Tibial nerve (tissue), 4 donors: Measurements from ENCODE around the gene GRB10. TPM values are rescaled to one million over a fixed set of nuclear protein-coding genes. Genes with fewer than 3 reads are reported as not detected.

ENCODE experiments used
- DNase-seq, 2 donors: peaks; one replicate each; pipeline ENCODE4 v3.0.0-alpha.2; 2019; ENCODE audit warnings: low spot score in 2 of 2
- H3K27ac ChIP-seq, 4 donors: fragments of 200-600 bp; sonication (generic) in 3 of 4; one replicate each; pipeline ENCODE4 v1.5.1; 2017 to 2019; ENCODE audit warnings: mild to moderate bottlenecking in 1 of 4
- H3K27me3 ChIP-seq, 2 donors: fragments of 200-600 bp; sonication (generic) in 1 of 2; one replicate each; pipeline versions ENCODE4 v1.5.1 to v1.6.0; 2017 to 2019
- H3K36me3 ChIP-seq, 3 donors: fragments of 200-600 bp; sonication (generic); one replicate each; pipeline ENCODE4 v1.5.1; 2018 to 2019
- H3K4me1 ChIP-seq, 4 donors: fragments of 200-600 bp; sonication (generic) in 3 of 4; one replicate each; pipeline ENCODE4 v1.5.1; 2017 to 2019
- H3K4me3 ChIP-seq, 4 donors: fragments of 200-600 bp; sonication (generic) in 3 of 4; one replicate each; pipeline ENCODE4 v1.5.1; 2017 to 2019; ENCODE audit warnings: mild to moderate bottlenecking in 1 of 4, moderate library complexity in 1 of 4
- H3K9me3 ChIP-seq, 4 donors: fragments of 200-600 bp; sonication (generic) in 3 of 4; one replicate each; pipeline ENCODE4 v1.5.1; 2017 to 2019
- CTCF ChIP-seq, 5 experiments: fragments of 200-600 bp in 3 of 5; fragments of 450-650 bp in 2 of 5; sonication (generic) in 3 of 5; IDR thresholded peaks; one replicate each; pipeline ENCODE4 v1.5.1; 2016 to 2019; ENCODE audit warnings: antibody characterized with exemption in 5 of 5, mild to moderate bottlenecking in 3 of 5, moderate library complexity in 2 of 5
- EP300 ChIP-seq, 2 donors: sonication (generic); formaldehyde crosslinking; IDR thresholded peaks; one replicate each; pipeline ENCODE4 v1.6.1; 2017; ENCODE audit warnings: antibody characterized with exemption in 2 of 2, mild to moderate bottlenecking in 1 of 2
- POLR2A ChIP-seq, 2 donors: fragments of 450-650 bp; IDR thresholded peaks; one replicate each; pipeline ENCODE4 v1.6.1; 2017; ENCODE audit warnings: antibody characterized with exemption in 2 of 2, mild to moderate bottlenecking in 2 of 2, moderate library complexity in 2 of 2
- WGBS, 2 donors: methylation state at CpG; one replicate each; pipeline ENCODE4 v1.1.5; 2018; 5-methylcytosine and 5-hydroxymethylcytosine counted together
- total RNA-seq, 4 donors: library from RNA; depleted of rRNA; stranded (reverse); fragments of >200 nt; gene quantifications; one replicate each; pipeline ENCODE4 v1.1.0, GENCODE V29; 2016

GRB10 gene
- total RNA-seq, 4 donors from 2014 or later = 34.1 to 73.9 (median 56.0) TPM

GRCh38 chr7:50662041-50662694 lies 120.5 kb downstream of the GRB10 start:
- TF ChIP-seq EP300 (IDR thresholded peaks at IDR 0.05) (no peak), CTCF (IDR thresholded peaks at IDR 0.05) (no peak), POLR2A (IDR thresholded peaks at IDR 0.05) (no peak)
- peaks cover 0 to 29% (median 0%) of the 10 kb centered on the region in 3 donors for H3K36me3 ChIP-seq
- peaks cover 0 to 37% (median 11%) of the 10 kb centered on the region in 4 donors for H3K4me1 ChIP-seq
- no peak overlapping the region for H3K27ac ChIP-seq
- WGBS, 2 donors = 74 to 78% methylated on average over 4 of the region's 4 CpGs
- no peak overlapping the region for H3K4me3 ChIP-seq
- H3K9me3 ChIP-seq = no peaks in the 10 kb centered on the region
- DNase-seq = no peak
- no peaks in the 10 kb centered on the region for H3K27me3 ChIP-seq

GRCh38 chr7:50661345-50662040 lies 121.2 kb downstream of the GRB10 start:
- Histone ChIP-seq H3K27me3 (no peaks in the 10 kb centered on the region), H3K4me1 (peaks cover 0 to 41% (median 14%) of the 10 kb centered on the region in 4 donors), H3K27ac (no peak overlapping the region), H3K4me3 (no peak overlapping the region), H3K9me3 (no peaks in the 10 kb centered on the region), H3K36me3 (peaks cover 0 to 29% (median 0%) of the 10 kb centered on the region in 3 donors)
- DNase-seq = no peak
- 76 to 79% methylated on average over 9 of the region's 9 CpGs for WGBS, 2 donors
- TF ChIP-seq POLR2A (IDR thresholded peaks at IDR 0.05) = no peak
- TF ChIP-seq CTCF (IDR thresholded peaks at IDR 0.05) = no peak
- TF ChIP-seq EP300 (IDR thresholded peaks at IDR 0.05) = no peak

- WGBS, 2 donors = 83 to 93% methylated on average over 5 of the region's 5 CpGs
Measured at GRCh38 chr7:50660830-50661175, 121.9 kb downstream of the GRB10 start.

GRCh38 chr7:50660040-50660829 lies 122.5 kb downstream of the GRB10 start:
- H3K36me3 ChIP-seq = peaks cover 0 to 29% (median 0%) of the 10 kb centered on the region in 3 donors
- H3K4me1 ChIP-seq = peaks cover 0 to 48% (median 18%) of the 10 kb centered on the region in 4 donors
- 80 to 82% methylated on average over 30 of the region's 30 CpGs for WGBS, 2 donors
- H3K4me3 ChIP-seq = no peak overlapping the region
- no peak overlapping the region for H3K27ac ChIP-seq
- TF ChIP-seq EP300 (IDR thresholded peaks at IDR 0.05) = no peak
- no peak for TF ChIP-seq POLR2A (IDR thresholded peaks at IDR 0.05)
- TF ChIP-seq CTCF (IDR thresholded peaks at IDR 0.05) = no peak
- H3K27me3 ChIP-seq = no peaks in the 10 kb centered on the region
- no peak for DNase-seq
- H3K9me3 ChIP-seq = no peaks in the 10 kb centered on the region

More at GRCh38 chr7:50660830-50661175, 121.9 kb downstream of the GRB10 start:
- no peak overlapping the region for H3K27ac ChIP-seq
- no peak overlapping the region for H3K4me3 ChIP-seq
- TF ChIP-seq POLR2A (IDR thresholded peaks at IDR 0.05) (no peak), EP300 (IDR thresholded peaks at IDR 0.05) (no peak), CTCF (IDR thresholded peaks at IDR 0.05) (no peak)
- peaks cover 0 to 48% (median 18%) of the 10 kb centered on the region in 4 donors for H3K4me1 ChIP-seq
- H3K9me3 ChIP-seq = no peaks in the 10 kb centered on the region
- no peak for DNase-seq
- H3K36me3 ChIP-seq = peaks cover 0 to 29% (median 0%) of the 10 kb centered on the region in 3 donors
- H3K27me3 ChIP-seq = no peaks in the 10 kb centered on the region
